ENCODE measurements around the gene RANBP1. TPM values are rescaled to one million over a fixed set of nuclear protein-coding genes. Genes with fewer than 3 reads are reported as not detected.

Gene RANBP1
- total RNA-seq, 1 donor from 2014 or later = 32.7 TPM

DNA sequence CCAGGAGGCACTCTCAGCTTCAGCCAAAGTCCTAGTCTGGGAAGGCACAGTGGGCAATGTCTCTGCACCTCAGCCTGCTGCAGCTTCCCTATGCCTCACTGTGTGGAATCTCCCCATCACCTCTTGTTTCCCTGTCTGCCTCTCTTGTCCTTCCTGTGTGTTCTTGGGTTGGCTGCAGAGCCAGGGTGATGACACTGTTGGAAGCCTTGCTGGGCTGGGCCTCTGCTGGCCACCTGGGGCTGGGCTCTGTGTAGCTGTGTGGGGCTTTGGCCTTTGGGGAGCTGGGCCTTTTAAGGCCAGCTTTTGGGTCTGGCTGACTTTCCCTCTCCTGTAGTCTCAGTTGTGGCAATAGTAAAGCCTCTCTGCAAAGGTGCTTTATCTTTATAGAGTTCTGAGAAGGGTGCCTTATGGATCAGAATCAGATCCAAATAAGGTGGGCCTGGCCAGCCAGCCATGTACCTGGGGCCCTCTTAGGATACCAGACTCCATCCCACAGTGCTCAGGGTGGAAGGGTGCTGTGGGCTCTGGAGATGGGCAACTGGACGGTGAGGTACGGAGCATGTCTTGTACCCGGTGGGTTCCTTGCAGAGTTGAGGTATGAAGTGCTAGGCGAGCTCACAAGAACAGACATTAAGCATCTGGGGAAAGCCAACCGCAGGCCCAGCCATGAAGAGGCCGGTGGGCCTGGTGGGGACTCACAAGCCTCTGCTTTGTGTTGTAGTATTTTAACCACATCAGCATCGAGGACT lies 10.3 kb upstream of the RANBP1 start:
- ATAC-seq (ENCODE audit: poor library complexity) (no peak), DNase-seq (no peak)
- intact Hi-C loops (cut with DNase I) = no loop called here

DNA sequence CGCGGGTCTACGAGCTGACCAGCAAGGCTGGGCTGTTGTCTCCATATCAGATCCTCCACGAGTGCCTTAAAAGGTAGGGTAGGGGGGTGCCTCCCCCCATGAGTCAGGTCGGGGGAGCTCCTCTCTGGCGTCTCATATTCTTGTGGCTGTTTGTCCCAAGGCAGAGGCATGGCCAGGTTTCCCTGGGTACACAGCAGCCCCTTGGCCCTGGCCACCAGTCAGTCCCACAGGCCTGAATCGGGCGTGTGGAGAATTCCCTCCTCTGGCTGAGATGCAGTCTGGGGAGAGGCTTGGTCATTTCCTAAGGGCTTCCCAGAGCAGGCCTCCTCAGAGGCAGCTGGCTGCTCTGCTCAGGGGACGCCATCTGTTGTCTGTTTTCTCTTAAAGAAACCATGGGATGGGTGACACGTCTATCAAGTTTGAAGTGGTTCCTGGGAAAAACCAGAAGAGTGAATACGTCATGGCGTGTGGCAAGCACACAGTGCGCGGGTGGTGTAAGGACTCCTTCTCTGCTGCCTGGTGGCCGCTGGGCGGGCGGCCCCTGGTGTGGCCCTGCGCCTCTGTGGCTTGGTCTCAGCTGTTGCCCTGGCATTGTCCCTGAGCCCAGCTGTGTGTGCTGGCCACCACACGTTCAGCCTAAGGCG lies 9.6 kb upstream of the RANBP1 start:
- no peak for DNase-seq
- no peak for ATAC-seq (ENCODE audit: poor library complexity)
- intact Hi-C loops (cut with DNase I) = no loop called here

DNA sequence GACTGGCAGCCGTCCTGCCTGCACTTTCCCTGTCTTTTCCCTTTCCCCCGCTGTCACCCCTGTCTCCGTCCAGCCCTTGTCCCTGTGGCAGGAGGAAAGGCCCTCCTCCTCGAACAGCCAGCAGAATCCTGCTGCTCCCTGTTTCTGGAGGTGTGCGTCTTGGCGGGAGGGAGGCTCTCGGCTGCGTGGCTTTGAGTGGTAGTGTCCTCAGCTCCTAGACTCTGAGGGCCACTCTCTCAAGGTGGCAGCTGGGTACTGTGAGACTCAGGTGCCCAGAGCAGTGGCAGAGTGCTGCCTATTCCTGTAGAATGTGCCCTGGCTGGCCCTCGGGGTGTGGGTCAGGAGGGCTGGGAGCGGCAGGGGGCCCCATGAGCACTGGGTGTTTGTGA lies 9.1 kb upstream of the RANBP1 start:
- ATAC-seq (ENCODE audit: poor library complexity) = no peak

DNA sequence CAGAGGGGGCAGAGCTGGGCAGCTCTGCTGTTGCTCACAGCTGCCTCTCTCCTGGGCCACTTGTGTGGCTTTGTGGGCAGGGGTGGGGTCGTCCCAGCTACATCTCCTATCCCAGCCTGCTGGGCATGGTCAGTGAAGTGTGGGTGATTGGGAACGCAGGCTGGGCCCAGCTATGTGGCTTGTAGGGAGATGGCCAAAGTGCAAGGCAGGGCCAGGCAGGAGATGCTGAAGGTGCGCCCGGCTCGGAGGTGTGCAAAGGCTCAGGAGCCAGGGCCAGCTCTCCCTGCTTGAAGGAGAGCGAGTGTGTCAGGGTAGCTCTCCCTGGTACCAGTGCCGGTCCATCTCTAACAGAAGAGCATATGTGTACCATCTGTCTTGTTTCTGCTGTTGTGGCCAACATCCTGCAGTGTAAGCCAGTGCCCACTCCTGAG lies 8.4 kb upstream of the RANBP1 start:
- peak; percentile 14 for DNase-seq
- ATAC-seq (ENCODE audit: poor library complexity) = no peak
- intact Hi-C loops (cut with DNase I) = no loop called here

More for the DNA sequence above, 9.1 kb upstream of the RANBP1 start:
- intact Hi-C loops (cut with DNase I) = no loop called here
- no peak for DNase-seq

DNA sequence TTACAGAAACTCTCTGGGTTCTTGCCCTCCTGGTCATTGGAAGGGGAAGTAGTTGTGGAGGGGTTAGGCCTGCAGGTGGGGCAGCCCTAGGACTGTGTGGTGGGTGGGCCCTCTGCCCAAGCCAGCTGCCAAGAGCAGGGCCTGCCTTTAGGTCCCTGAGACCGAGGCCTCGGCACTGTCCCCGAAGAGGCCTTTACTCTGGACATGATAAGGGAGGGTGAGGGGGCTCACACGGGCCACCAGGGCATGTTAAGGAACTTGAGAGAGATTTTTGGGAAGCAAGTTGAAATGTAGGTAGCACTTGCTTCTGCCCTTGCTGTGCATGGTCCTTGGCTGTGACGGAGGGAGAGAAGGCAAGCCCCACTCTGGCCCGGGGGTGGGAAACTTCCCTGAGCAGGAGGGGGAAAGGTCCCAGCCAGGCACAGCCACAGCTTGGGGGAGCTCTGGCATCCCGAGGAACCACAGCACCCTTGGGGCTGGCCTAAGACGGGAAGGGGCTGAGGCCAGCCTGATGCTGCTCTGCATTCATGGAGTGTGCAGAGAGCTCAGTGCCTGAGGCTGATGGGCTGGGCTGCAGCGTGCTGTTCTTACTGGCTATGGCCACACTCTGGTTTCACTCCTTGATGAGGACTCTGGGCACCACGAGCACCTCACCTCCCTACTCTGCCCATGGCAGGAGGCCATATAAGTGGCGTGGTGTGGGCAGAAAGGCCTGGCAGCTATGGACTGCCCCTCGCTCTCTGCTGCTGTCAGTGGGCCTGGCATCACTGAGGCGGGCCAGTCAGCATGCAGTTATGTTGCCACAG lies 7.8 kb upstream of the RANBP1 start:
- ATAC-seq (ENCODE audit: poor library complexity) = no peak
- intact Hi-C loops (cut with DNase I) = no loop called here
- peak; percentile 32 for DNase-seq

DNA sequence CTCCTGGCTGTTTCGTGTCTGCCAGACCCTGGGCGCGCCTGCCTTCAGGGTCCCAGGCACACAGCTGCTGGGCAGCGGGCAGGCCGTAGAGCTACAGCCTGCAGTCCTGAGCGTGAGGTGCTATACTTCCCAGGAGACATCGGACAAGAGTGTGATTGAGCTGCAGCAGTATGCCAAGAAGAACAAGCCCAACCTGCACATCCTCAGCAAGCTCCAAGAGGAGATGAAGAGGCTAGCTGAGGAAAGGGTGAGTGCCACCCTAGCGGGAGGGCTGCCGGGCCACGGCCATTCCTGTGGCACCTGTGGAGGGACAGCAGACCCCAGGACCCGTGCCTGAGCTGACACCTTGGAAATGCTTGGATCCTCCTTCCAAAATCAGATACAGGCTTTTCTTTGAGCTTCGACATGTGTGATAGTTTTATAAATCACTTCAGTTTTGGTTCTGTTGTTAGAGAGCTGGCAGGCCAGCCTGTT lies 7.1 kb upstream of the RANBP1 start:
- DNase-seq (peak; percentile 31), ATAC-seq (ENCODE audit: poor library complexity) (no peak)
- intact Hi-C loops (cut with DNase I) = no loop called here

DNA sequence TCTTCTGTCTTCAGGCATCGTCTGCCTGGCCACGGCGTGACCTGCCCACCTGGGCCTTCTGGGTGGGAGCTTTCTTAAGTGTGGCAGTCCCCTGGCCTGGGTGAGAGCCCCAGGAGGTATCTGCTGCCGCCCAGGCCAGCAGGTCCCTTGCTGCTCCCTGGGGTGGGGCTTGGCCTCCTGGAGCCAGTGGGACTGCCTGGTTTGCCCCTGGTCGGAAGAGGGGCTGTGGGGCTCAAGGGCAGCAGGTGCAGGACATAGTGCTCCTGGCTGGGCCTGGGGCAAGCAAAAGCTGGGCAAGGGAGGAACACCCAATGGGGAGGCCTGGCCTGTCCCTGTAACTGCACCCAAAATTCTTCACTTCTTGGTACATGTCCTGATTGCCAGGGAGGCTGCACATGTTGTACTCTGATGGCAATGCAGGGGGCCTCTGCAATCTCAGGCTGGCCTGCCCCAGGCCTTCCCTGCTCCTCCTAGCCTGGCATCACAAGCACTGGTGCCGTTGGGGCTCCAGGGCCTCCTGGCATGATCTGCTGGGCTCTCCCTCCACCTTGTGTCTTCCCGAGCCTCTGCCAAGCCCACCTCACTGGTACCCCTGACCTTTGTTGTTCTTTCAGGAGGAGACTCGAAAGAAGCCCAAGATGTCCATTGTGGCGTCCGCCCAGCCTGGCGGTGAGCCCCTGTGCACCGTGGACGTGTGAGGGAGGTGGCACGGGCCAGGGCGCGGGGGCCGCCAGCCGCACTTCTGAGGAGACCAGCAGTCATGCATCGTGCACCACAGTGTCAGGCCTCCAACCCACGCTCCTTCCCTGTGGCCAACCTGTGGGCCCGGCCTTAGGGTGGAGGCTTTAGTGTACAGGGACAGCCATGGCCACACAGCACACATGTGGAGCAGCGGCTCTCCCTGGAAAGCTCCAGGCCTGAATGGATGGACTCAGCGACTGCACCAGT lies 6.2 kb upstream of the RANBP1 start:
- intact Hi-C loops (cut with DNase I) = loop anchor here (10.0 kb wide), 1 partner anchor 135 kb away; no protein-coding TSS in a partner anchor
- ATAC-seq (ENCODE audit: poor library complexity) = peak; percentile 5
- DNase-seq = peak; percentile 30

DNA sequence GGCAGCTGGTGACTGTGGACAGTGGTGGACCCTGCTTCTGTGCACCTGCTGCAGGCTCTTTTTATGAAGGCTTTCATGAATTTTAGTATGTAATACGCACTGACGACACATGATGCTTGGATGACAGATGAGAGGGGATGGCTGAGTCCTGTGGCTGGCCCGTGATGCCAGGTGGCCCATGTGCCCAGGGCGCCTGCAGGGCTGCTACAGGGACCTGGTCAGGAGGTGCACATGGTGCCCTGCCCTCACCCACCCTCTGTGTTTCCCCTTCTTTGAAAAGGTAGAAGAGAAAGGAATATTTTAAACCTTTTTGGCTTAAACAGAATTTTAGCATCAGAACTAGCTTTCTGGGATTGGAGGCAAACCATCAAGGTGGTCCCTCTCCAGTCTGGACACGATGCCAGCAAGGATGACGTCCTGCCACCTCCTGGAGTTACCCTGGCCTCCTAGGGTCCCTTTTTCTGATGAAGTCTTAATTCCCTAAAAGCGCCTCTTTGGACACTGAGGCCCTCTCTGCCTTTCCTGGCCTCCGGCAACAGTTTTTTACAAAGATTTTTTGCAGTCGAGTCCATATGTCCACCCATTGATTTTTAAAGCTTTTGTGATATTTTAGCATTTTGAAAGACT lies 5.4 kb upstream of the RANBP1 start:
- no peak for ATAC-seq (ENCODE audit: poor library complexity)
- intact Hi-C loops (cut with DNase I) = loop anchor here (10.0 kb wide), 1 partner anchor 136 kb away; no protein-coding TSS in a partner anchor
- DNase-seq = no peak

DNA sequence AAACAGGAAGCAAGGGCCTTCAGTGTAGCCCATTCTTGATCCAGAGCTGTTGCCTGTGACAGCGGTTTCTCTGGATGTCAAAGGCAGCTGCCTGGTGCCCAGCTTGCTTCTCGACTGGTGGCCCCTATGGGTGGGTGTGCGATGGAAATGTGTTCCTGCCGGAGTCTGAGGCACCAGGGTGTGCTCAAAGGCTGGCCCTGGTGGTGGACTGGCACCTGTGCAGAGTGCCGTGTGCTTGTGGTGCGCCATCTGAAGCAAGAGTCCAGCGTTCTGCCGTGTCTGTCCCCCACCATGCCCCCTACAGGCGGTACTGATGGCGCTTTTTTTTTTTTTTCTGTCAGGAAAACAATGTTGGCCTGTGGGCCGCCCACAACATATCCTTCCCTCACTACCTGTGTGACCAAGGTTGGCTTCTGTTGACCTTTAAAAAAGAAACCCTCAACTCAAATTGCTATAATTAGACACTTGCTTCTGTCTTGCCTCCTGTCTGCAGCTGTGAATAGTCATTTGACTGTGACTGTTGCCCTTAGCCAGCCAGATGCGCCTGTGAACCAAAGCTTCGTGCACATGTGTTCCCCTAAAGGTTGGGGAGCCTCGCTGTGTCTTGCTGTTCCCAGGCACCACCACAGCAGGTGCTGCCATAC lies 4.7 kb upstream of the RANBP1 start:
- DNase-seq (peak; percentile 29), ATAC-seq (ENCODE audit: poor library complexity) (no peak)
- intact Hi-C loops (cut with DNase I) = loop anchor here (10.0 kb wide), 1 partner anchor 136 kb away; no protein-coding TSS in a partner anchor

DNA sequence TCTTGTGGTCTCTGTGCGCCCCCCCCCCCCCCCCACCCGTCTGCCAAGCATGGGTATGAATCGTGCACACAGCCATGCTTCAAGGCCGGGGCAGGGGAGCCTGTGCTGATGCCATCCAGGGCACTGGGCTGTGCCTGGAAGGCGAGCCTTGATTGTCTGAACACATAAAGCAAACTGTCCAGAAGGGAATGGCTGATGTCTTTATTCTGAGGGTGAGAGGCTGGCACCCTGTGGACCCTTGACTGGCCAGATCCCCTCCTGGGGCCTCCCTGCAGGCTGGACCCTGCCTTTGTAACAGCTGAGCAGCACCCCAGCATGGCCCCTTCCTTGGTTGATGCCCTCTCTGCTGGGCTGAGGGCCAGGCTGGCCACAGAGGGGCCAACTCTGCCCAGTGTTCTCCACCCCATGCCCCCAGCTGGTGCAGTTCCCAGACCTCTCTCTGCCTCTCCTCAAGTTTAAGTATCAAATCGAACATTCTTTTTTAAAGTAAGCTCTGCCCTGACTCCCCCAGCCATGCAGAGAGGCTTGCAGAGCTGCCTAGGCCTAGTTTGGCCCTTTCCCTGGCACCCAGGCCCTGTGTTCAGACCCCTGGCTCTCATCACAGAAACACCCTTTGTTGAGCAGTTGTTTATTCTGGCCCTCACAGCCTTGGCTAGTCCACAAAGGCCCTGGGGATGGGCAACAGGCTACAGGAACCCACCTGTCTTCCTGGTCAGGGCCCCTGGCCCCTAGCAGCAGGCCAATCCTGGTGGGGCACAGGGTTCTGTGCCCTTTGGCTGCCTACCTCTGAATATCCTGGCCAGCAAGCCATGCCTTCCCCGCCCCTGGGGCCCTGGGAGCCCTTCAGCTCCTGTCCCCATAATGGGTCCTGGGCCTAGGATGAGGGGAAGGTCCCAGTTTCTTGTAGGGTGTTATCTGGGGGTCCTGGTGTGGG lies 3.9 kb upstream of the RANBP1 start:
- DNase-seq (no peak), ATAC-seq (ENCODE audit: poor library complexity) (no peak)
- intact Hi-C loops (cut with DNase I) = loop anchor here (10.0 kb wide), 1 partner anchor 137 kb away; no protein-coding TSS in a partner anchor

DNA sequence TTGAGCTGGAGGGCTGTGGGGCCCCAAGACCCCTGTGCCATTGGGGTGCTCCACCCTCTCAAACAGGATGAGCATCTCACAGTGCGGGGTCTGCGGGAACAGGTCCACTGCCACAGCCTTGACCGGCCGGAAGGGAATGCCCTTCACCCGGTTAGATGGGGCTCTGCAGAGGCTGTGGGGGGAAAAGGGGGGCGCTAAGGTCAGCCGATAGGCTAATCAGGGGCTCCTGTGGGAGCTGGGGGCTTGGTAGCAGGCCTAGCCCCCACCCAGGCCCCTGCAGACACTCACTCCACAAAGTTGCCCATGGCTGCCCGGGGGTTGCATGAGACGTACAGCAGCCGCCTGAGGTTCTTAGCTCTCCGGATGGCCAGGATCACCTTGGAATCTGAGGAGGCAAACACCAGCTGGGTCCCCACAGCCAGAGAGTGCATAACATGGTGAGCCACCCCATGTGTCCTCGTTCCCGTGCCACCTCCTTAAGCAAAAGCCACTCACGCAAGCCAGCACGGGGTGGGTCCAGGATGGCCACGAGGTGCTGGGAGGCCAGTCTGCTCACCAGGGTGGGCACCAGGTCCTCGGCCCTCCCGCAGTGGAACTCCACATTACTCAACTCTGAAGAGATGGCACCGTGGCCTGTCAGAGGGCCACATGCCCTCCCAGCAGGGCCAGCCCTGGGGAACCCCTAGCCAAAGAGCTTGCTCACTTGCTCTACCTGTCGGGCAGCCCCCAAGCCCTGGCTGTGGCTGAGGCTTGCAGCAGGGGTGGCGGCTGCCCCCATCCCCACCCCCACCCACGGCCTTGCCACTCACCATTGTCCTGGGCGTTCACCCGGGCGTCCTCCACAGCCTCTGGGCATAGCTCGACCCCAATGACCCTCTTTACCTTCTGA lies 3.0 kb upstream of the RANBP1 start:
- DNase-seq (no peak), ATAC-seq (ENCODE audit: poor library complexity) (no peak)
- intact Hi-C loops (cut with DNase I) = loop anchor here (10.0 kb wide), 1 partner anchor 138 kb away; no protein-coding TSS in a partner anchor

DNA sequence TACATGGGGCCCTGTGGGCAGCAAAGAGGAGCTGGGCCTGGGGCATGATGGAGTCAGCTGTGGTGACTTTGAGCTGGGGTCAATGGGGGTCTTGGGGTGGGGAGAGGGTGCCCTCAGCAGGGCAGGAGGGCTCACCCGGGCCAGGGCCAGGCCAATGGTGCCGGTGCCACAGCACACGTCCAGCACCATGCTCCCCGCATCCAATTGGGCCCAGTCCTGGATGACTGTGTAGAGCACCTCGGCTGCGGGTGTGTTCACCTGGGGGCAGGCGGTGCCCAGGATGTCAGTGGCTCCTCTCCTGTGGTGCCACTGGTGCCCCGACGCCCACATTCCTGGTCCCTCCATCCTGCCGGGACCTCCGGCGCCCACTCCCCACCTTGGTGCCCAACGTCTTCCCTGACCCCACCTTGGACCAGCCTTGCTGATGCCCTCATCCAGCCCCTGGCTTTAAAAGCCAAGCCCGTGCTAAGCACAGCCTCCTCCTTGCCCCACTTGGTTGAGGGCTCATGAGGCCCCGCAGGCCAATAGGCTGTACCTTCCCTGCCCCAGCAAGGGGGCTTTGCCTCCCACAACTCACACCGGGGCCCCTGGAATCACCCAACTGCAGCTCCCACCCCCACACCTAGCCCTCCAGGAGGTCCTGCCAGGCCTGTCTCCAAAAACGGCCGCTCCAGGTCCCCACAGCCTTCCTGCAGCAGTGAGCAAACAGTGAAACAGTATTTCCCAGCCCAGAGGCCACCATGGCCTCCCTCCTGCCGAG lies 2.2 kb upstream of the RANBP1 start:
- intact Hi-C loops (cut with DNase I) = loop anchor here (10.0 kb wide), 1 partner anchor 139 kb away; no protein-coding TSS in a partner anchor
- ATAC-seq (ENCODE audit: poor library complexity) (no peak), DNase-seq (peak; percentile 36)

DNA sequence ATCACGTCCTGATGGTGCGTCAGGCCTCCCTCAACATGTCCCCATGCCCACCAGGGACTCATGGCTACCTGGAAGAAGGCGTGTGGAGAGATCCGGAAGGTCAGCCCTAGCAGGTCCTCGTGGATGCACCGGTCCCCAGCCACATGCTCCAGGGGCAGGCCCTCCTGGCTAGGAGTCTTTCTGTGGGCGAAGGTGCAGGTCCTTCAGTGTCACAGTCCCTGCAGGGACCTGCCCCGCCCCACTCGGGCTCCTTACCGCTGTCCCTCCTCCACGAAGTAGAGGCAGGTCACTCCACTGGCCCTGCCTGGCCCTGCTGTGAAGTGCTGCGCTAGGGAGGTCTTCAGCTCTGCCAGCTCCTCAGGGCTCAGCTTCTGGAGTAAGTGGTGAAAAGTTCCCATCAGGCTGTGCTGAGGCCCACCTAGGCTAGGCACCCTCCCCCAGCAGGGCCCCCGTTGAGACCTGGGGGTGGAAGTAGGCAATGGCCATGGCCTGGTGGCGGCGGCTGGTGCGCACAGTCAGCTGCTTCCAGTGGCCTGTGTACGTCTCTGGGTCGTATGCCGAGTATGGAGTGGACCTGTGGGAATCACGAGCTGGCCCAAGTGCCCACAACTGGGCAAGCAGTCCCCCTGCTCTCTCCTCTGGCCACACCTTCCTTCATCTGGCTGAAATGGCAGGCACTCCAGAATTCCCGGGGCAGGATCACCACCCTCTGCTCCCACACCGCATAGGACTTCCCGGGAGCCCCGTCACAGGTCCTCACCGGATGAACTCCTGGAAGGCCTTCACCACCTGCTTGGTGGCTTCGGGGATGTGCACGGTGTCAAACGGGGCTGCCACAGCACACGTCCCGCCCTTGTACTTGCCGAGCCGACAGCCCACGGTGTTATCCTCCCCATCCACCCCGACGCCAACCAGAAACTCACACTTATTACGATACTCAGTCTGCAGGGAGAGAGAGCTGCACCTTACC lies 1.1 kb upstream of the RANBP1 start:
- ATAC-seq (ENCODE audit: poor library complexity) (no peak), DNase-seq (peak; percentile 39)
- intact Hi-C loops (cut with DNase I) = loop anchor here (10.0 kb wide), 1 partner anchor 140 kb away; no protein-coding TSS in a partner anchor
